Peyer's patch (tissue), 4 donors: ENCODE data around the gene PNPLA1.

ENCODE experiments used
- POLR2A ChIP-seq, 2 donors: fragments of 450-650 bp; IDR thresholded peaks; one replicate each; pipeline ENCODE4 v1.5.1; 2017; ENCODE audit warnings: antibody characterized with exemption in 2 of 2, mild to moderate bottlenecking in 2 of 2, moderate library complexity in 2 of 2
- TF ChIP-seq, protein P1 (sequence below), 6 experiments: fragments of 450-650 bp in 4 of 6; fragments of 200-600 bp in 2 of 6; sonication (generic) in 1 of 6; IDR thresholded peaks; one replicate each; pipeline ENCODE4 v1.5.1; 2017 to 2019; ENCODE audit warnings: antibody characterized with exemption in 6 of 6, mild to moderate bottlenecking in 3 of 6, moderate library complexity in 1 of 6

DNA sequence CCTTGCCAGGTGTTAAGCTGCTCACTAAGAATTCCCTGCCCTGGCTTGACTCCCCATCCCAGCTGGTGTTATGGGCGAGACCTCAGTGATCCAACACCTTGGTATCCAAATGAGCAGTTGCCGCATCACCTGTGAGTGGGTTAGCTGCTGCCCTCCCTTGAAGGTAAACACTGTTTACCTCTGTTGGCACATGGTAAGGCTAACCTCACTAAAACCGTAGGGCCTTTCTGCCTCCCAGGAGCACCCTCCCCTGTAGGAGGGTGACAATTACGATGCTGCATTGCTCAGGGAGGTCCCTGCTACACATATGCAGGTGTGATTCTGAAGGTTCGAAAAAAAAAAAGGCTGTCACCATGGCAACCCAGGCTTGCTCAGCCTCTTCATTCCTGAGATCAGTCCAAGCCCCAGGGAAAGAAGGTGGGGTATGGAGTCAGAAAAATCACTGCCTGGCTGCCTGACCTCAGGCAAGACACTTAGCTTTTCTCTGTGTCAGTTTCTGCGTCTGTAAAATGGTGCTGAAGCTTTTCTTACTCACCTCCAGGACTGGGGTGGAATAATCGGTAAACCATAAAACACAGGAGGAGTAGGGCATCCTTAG is 19.5 kb downstream of the PNPLA1 start:
- TF ChIP-seq, protein P1, sequence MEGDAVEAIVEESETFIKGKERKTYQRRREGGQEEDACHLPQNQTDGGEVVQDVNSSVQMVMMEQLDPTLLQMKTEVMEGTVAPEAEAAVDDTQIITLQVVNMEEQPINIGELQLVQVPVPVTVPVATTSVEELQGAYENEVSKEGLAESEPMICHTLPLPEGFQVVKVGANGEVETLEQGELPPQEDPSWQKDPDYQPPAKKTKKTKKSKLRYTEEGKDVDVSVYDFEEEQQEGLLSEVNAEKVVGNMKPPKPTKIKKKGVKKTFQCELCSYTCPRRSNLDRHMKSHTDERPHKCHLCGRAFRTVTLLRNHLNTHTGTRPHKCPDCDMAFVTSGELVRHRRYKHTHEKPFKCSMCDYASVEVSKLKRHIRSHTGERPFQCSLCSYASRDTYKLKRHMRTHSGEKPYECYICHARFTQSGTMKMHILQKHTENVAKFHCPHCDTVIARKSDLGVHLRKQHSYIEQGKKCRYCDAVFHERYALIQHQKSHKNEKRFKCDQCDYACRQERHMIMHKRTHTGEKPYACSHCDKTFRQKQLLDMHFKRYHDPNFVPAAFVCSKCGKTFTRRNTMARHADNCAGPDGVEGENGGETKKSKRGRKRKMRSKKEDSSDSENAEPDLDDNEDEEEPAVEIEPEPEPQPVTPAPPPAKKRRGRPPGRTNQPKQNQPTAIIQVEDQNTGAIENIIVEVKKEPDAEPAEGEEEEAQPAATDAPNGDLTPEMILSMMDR (IDR thresholded peaks at IDR 0.05): no peak
- no peak for TF ChIP-seq POLR2A (IDR thresholded peaks at IDR 0.05)
